Activated naive CD4-positive, alpha-beta T cell treated with anti-CD3 and anti-CD28 coated beads, Interleukin-2, amount 50 U/mL, for 16 hours (primary cell): Measurements from ENCODE around the gene ETS1.
A peak's percentile ranks its signal among the peaks of the same experiment; 100 is the strongest.

Source experiments
- DNase-seq: peaks from one replicate; pipeline ENCODE4 v3.0.0-alpha.2; 2020

The ETS1 gene

GRCh38 chr11:128565881-128566280 is 21.5 kb downstream of the ETS1 start:
- DNase-seq: no peak

- DNase-seq: no peak
Measured at GRCh38 chr11:128564642-128565245, 22.6 kb downstream of the ETS1 start.

- DNase-seq: no peak
Measured at GRCh38 chr11:128563942-128564641, 23.3 kb downstream of the ETS1 start.

GRCh38 chr11:128563308-128563707 is 24.1 kb downstream of the ETS1 start:
- DNase-seq: no peak

- no peak for DNase-seq
Measured at GRCh38 chr11:128559496-128560103, 27.8 kb downstream of the ETS1 start.

- DNase-seq: no peak
Measured at GRCh38 chr11:128555606-128556005, 31.8 kb downstream of the ETS1 start.

- no peak for DNase-seq
Measured at GRCh38 chr11:128553662-128554362, 33.5 kb downstream of the ETS1 start.

- no peak for DNase-seq
Measured at GRCh38 chr11:128552783-128553661, 34.3 kb downstream of the ETS1 start.

- DNase-seq: no peak
Measured at GRCh38 chr11:128551611-128552335, 35.6 kb downstream of the ETS1 start.

- DNase-seq: no peak
Measured at GRCh38 chr11:128551058-128551457, 36.3 kb downstream of the ETS1 start.

- no peak for DNase-seq
Measured at GRCh38 chr11:128550261-128550821, 37.0 kb downstream of the ETS1 start.

- no peak for DNase-seq
Measured at GRCh38 chr11:128549256-128549944, 38.0 kb downstream of the ETS1 start.

GRCh38 chr11:128548649-128549255 is 38.6 kb downstream of the ETS1 start:
- DNase-seq: peak; percentile 37

- DNase-seq: no peak
Measured at GRCh38 chr11:128547946-128548648, 39.3 kb downstream of the ETS1 start.

GRCh38 chr11:128546916-128547315 is 40.4 kb downstream of the ETS1 start:
- DNase-seq: no peak

GRCh38 chr11:128544471-128545051 is 42.8 kb downstream of the ETS1 start:
- DNase-seq: peak; percentile 30

- DNase-seq: no peak
Measured at GRCh38 chr11:128540469-128540868, 46.9 kb downstream of the ETS1 start.

GRCh38 chr11:128536506-128536905 is 50.9 kb downstream of the ETS1 start:
- no peak for DNase-seq
